HL-60 (cell line): ENCODE data around the gene USP19.

ENCODE experiments used
- DNase-seq, 2 experiments: peaks; one replicate each; pipeline ENCODE4 v3.0.0-alpha.2; 2010 to 2020; ENCODE audit warnings: low read depth in 1 of 2, low spot score in 1 of 2
- H3K27ac ChIP-seq: fragments of 250-450 bp; sonication (Bioruptor Pico); replicated peaks from 2 replicates; pipeline ENCODE4 v1.5.1; 2020; ENCODE audit warnings: mild to moderate bottlenecking, moderate library complexity
- H3K27me3 ChIP-seq: fragments of 250-450 bp; sonication (Bioruptor Pico); 2 replicates; pipeline ENCODE4 v1.5.1; 2021; ENCODE audit warnings: mild to moderate bottlenecking, moderate library complexity; ENCODE audit not compliant: insufficient read depth, poor library complexity, severe bottlenecking
- H3K4me3 ChIP-seq: replicated peaks from 2 replicates; pipeline ENCODE4 v1.5.1; 2011; ENCODE audit warnings: mild to moderate bottlenecking, control low read depth, low read length; ENCODE audit not compliant: insufficient read depth
- GABPA ChIP-seq: IDR thresholded peaks from 2 replicates; pipeline ENCODE4 v1.6.1; 2012; ENCODE audit warnings: low read depth
- POLR2AphosphoS5 ChIP-seq: IDR thresholded peaks from 2 replicates; pipeline ENCODE4 v1.6.1; 2012; ENCODE audit warnings: low read depth
- REST ChIP-seq: IDR thresholded peaks from 2 replicates; pipeline ENCODE4 v1.6.1; 2012; ENCODE audit warnings: low read depth; ENCODE audit not compliant: insufficient replicate concordance
- SPI1 ChIP-seq: IDR thresholded peaks from 2 replicates; pipeline ENCODE4 v1.6.1; 2012; ENCODE audit warnings: low read depth, mild to moderate bottlenecking, borderline replicate concordance
- TF ChIP-seq, protein P1 (sequence below): IDR thresholded peaks from one replicate; pipeline ENCODE4 v1.5.1; 2011; ENCODE audit warnings: low read length, control low read depth, inconsistent platforms; ENCODE audit not compliant: insufficient read depth

Gene USP19

DNA sequence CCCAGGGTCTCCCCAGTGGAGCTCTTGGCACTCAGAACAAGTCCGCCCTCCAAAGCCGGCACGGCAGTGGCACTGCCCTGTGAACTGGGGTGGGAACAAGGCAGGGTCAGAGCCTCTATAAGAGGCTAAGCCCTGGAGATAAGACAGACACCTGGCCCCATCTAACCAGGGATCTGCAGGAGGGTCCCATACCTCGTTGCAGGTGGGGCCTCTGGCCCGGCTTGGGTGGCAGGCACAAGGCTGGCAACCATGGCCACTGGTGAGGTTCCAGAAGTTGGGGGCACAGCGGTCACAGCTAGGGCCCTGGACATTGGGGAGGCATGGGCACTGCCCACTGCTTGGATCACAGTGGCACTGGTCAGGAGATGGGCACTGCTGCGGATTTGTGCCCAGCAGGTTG is 3.6 kb upstream of the USP19 start:
- TF ChIP-seq POLR2AphosphoS5 (no peak), GABPA (no peak), SPI1 (no peak), REST (no peak)
- TF ChIP-seq, protein P1, sequence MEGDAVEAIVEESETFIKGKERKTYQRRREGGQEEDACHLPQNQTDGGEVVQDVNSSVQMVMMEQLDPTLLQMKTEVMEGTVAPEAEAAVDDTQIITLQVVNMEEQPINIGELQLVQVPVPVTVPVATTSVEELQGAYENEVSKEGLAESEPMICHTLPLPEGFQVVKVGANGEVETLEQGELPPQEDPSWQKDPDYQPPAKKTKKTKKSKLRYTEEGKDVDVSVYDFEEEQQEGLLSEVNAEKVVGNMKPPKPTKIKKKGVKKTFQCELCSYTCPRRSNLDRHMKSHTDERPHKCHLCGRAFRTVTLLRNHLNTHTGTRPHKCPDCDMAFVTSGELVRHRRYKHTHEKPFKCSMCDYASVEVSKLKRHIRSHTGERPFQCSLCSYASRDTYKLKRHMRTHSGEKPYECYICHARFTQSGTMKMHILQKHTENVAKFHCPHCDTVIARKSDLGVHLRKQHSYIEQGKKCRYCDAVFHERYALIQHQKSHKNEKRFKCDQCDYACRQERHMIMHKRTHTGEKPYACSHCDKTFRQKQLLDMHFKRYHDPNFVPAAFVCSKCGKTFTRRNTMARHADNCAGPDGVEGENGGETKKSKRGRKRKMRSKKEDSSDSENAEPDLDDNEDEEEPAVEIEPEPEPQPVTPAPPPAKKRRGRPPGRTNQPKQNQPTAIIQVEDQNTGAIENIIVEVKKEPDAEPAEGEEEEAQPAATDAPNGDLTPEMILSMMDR: no peak
- H3K27me3 ChIP-seq: no peaks in the 10 kb centered on the region
- no peak for DNase-seq
- H3K27ac ChIP-seq: no peak overlapping the region
- H3K4me3 ChIP-seq: no peak overlapping the region

GRCh38 chr3:49123687-49124086 is 3.1 kb upstream of the USP19 start:
- no peaks in the 10 kb centered on the region for H3K27me3 ChIP-seq
- H3K4me3 ChIP-seq: no peak overlapping the region
- TF ChIP-seq GABPA (no peak), SPI1 (no peak), REST (no peak), POLR2AphosphoS5 (no peak)
- TF ChIP-seq, protein P1: no peak
- no peak overlapping the region for H3K27ac ChIP-seq
- no peak for DNase-seq

DNA sequence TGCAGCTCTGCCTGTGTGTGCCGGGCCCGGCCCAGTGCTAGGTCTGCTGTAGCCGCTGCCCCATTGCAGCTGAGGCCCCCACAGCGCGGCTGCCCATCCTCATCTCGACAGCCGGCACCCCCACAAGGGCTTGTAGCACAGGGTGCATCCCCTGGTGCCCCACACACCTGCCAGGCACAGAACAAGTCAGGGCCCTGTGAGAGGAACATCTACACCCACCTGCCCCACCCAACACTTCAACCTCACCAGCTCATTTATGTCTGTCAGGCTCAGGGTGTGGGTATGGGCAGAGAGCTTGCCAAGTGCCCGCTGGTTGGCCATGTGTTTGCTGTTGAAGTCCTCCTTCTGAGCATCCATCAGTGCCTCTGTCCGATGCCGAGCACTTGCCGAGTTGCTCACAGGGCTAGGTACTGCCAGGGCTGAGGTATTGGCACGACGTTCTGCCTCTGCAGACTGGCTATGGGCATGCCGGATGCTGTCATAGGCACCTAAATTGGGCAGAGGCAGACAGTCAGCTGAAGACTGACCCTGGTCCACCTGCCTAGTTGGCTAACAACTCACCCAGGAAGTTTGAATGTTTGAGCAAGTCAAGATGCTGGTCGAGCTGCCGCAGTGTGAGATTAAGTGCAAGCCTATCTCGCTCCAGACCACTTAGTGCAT is 2.4 kb upstream of the USP19 start:
- Histone ChIP-seq H3K27ac (no peak overlapping the region), H3K27me3 (no peaks in the 10 kb centered on the region), H3K4me3 (no peak overlapping the region)
- no peak for DNase-seq
- TF ChIP-seq, protein P1: no peak
- TF ChIP-seq GABPA (no peak), SPI1 (no peak), POLR2AphosphoS5 (no peak), REST (no peak)
